HG03575 (cell line): Measurements from ENCODE around the gene JAG1.

Source experiments
- ATAC-seq: cut with Tn5 transposase; IDR thresholded peaks from one replicate; pipeline ENCODE4 v1.9.1; 2021; ENCODE audit not compliant: unreplicated experiment, insufficient number of reproducible peaks, low FRiP score; ENCODE audit errors: extremely low read depth

Gene JAG1

DNA sequence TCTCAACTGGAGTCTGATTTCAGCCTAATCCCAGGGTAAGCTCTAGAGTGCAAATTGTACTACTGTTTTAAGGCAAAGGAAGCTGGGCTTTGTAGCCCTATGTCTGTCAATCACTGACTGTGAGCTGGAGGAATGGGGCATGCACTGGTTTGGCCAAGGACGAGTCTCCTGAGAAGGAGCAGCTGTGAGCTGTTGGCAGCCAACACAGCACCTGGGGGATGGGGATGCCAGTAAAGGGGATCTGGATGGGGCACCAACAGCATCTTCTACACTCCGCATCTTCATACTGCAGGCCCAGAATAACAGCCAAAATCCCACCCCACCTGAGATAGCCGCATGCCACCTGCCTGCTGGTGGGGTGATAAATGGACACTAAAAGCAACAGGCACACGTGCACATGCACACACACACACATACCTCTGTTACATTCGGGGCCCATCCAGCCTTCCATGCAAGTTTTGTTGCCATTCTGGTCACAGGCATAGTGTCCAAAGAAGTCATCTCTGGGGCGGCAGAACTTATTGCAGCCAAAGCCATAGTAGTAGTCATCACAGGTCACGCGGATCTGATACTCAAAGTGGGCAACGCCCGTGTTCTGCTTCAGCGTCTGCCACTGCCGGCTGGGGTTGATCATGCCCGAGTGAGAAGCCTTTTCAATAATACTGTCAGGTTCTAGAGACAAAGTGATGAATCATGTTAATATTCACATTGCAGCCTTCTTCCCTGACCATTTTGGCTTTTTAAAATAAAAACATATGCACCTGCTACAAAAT, 15.6 kb downstream of the JAG1 start:
- no peak for ATAC-seq

DNA sequence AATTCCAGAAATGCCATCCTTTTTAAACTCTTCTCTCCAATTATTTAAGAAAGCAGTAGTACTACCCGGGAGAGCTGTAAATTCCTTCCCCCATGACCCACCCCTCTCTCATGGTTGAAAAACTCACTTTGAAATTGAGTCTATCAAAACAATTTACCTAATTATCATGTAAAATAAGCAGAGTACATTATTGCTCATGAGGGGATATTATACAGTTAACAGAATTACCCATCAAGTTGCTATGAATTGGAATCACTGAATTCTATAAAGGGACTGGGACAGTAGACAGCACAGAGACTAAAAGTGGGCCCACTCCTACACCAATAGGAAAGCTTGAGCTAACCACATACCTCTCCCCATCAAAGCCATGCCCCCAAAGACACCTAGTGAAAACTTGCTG, 16.3 kb downstream of the JAG1 start:
- no peak for ATAC-seq

DNA sequence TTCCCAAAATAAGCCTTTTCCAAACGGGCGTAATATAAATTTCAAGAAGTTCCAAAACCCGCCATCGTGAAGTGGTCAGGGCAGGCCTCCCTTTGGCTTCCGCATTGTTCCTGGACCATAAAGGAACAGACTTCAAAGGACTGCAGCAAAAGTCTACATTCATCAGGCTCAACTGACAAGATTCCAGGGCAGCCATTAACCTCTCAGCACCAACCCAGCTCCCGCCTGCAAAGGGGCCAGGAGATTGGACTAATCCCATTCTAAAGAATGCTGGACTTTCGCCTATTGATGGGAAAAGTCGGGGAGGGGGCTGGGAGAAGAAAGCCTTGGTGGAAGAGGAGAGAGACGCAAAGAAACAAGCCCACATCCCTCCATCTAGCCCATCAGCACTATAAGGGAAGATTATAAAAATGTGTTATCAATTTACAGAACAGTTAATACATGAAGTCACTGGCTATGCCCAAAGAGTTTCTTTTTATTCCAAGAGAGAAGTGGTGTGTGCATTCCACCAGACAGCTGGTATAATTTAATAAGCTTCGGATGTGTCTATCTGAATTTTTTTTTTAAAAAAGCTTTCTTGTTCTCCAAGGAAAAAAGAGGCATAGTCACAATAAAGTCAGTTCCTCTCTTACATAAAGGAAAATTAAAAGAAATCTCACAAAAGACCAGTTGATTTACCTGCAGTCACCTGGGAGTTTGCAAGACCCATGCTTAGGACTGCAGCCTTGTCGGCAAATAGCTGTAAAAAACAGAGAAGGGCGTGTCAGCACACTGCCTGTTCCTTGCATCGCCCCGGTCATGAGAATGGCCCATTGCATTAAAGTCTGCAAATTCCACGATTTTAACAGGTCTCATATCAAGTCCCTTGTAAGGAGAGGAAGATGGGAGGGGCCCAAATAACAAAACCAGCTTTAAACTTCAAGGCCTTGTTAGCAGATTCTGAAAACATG, 17.8 kb downstream of the JAG1 start:
- ATAC-seq = no peak

DNA sequence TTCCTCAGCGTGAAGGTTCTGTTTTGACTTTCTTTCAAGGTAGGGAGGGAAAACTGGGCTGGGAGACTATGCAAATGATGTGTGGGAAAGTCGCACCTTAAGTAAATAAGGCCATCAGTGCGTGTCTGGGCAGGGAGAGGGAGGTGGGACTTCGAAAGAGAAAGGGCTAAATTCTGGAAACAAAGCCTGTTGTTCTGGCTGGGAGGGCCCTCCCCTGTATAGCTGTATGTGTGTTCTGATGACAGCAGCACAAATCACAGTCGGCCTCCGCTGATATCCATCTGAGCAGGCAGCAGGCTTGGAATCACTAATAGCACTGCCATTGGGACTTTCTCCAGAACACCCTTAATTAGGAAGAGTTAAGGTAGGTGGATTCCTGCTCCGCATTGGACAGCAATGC, 19.2 kb downstream of the JAG1 start:
- peak; percentile 44 for ATAC-seq

DNA sequence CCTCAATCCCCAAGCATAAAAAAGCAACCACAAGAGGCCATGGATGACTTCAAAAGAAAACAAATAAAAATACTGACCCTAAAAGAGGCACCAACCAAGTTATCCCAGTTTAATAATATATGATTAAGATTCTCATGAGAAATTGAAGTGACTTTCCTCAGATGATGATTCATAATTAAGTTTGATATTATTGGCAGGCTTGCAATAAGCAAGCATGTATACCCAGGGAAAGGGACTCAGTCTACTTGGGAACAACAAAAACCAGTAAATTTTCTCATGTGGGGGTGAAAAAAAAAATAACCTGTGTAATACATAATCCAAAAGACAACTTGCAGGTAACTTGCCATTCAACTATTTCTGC, 19.6 kb downstream of the JAG1 start:
- ATAC-seq = no peak

DNA sequence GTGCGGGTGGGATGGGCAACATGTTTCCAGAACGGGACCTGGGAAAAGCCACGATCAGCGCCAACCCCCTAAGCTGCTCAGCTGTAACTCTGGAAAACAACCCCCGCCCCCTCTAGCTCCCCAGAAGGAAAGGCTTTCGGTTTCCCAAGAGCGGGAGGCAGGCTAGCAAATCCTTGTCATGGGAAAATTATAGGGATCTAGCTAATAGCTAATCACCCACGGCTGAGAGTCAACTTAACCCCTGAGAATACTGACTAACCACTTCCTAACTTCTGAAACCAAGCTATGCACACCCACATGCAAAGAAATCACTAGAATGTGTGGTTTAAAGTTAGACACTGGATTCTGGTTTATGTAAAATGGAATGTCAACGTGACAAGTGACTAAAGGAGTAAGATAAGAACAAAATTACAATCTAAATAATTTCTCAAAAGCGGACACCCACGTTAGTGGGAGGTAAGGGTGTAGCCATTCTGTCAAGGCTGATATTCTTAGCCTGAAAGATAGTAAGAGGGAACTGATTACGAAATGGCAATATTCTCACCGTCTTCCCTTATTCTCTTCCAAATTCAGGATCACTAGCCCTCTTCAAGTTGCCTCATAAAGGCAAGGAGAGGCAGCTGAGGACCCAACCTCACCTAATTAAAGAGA, 20.1 kb downstream of the JAG1 start:
- no peak for ATAC-seq

DNA sequence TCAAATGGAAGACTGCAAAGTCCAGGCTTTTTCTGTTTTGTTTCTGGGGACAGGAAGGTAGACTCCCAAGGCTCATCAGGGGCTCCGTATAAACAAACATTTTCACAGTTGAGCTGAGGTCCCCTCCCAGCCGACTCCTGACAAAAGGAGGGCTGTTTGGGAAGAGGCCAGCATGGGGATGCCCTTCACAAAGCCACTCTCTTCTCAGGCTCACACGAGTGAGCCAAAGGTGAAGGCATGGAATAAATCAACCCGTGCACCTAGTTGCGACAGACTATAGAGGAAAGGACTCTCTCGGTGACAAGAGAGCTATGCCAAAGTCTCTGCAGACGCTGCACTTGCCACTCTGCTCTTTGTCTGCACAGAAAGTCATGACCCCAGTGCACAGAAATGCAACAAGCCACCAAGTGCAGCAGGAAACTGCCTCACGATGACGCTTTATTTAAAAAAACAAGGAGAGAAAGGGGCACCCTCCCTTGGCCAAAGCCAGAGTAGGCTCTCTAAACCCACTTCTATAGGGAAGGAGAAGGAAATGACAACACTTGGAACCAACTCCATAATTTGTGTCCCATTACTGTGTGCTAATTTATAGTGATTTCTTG, 21.0 kb downstream of the JAG1 start:
- no peak for ATAC-seq

DNA sequence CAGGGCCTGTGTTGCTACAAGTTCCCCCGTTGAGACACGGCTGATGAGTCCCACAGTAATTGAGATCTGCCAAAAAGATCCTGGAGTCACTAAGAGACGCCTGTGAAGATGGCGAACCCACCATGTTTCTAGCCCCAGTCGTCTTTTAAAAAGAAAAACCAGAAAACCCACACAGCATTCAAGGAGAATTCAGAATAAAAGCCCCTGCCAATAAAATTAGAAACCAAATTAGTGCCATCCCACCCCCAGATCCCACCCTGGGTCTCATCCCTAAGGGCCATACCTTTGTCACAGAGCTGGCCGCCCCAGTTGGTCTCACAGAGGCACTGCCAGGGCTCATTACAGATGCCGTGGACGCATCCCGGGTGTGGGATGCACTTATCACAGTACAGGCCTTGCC, 21.6 kb downstream of the JAG1 start:
- no peak for ATAC-seq

DNA sequence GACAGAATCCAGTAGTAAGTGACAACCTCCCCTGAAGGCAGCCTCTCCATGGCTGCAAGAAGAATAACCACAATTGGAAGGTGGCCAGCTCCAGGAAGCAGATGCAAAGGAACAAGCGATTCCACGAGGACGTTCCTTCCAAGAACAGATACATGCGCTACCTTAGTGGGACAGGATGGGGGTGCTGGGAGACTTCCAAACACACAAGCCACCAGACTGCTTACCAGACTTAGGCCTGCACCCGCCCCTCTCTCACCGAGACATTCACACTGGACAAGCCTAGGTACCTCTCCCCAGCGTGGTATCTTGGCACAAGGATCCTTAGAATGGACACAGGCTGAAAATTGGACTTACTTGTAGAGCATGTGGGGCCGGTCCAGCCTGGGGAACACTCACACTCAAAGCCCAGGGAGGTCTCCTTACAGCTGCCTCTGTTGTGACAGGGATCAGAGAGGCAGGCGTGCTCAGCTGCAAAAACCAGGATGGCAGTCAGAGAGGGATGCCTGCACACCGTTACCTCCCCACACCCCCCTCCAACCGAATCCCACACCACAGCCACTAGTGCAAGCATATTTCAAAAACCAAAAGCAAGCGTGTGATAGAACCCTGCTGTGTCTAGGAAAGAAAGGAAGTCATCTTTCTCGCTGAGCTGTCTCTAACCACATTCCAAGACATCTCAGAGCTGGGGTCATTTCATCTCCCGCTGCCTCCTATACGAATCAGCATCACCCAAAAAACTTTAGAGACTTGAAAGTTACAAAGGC, 22.4 kb downstream of the JAG1 start:
- no peak for ATAC-seq

DNA sequence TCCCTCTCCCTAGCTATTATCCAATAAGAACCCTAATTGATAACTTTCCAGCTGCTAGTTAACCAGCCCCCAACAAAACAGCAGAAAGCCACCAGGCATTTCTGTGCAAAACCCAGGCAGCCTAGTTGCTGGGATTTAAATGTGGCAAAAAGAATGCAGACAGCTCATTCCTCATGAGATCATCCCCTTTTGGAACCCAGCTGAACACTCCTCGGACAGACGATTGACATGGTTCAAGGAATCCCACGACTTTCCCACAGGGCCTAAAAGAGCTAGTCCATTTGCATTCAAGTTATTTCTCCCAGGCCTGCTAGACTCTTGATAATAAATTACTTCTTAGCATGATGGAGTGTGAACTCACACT, 24.0 kb downstream of the JAG1 start:
- ATAC-seq = no peak

DNA sequence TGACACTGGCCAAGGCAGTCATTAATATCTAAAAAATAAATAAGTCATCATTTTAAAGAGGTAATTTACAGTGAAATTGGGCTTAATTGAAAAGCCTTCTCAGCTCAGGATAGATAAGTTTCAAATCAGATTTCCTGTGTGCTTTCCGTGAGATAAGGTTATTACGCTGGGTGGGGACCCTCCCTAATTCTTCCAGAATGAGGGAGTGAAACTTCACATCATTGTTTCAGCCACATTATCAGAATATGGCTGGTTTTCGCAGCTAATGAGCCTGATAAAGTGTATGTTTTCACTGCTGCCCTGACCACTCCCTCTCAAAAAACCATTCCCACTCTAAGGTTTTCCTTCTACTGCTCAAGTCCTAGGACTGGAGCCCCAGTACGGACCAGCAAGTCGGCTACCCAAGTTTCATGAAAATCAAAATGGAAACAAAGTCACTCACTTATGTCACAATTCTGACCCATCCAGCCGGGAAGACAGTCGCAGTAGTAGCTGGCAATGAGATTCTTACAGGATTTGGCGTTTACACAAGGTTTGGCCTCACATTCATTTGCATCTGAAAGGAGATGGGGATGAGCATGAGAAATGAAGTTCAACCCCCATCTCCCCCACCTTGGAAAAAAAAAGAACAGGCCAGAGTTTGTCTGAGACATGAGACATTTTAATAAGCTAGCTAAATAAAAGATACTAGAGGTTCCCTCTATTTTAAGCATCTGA, 24.6 kb downstream of the JAG1 start:
- no peak for ATAC-seq

DNA sequence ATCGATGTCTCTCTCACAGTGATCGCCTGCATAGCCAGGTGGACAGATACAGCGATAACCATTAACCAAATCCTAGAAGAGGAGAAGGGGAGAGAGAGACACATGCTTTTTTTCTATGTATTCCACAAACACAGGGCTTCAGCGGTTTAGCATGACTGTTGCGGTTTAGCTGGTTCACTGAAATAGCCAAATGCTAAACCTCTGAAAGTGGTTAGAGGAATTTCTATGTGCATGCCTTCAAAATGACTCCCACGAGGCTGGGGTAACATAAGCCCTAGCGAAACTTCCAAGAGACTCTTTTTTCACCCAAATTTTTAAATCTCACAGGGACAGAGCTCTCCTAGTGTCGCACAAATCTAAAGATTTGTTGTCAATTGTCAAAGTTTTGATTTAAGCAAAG, 25.1 kb downstream of the JAG1 start:
- ATAC-seq = no peak

DNA sequence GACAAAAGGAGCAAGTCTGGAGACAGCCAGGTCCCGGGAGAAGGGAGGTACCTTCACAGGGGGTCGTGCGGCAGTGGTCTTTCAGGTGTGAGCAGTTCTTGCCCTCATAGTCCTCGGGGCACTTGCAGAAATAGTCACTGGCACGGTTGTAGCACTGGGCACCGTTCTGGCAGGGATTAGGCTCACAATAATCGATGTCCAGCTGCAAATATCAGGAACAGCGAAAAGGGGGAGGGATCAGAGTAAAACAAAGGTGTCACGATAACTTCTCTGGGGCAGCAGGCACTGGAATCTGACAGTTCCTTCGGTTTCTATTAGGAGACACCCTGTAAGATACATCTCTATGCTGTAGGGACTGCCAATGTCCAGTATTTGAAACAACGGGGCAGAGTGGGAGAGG, 25.9 kb downstream of the JAG1 start:
- ATAC-seq = no peak

DNA sequence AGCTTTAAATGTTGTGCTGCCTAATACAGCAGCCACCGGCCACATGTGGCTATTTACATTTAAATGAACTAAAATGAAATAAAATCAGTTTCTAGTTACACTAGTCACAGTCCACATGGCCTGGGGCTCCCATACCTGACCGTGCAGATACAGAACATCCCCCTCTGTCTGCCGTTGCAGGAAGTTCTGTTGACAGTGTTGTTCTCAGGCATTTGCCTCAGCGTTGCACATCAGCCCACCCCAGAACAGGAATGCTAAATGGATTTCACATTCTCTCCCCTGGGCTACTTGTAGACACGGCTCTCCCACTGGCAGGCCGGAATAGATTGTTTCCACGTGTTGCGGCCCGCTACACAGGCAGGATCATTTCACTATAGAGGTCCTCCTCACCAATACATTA, 26.3 kb downstream of the JAG1 start:
- no peak for ATAC-seq

DNA sequence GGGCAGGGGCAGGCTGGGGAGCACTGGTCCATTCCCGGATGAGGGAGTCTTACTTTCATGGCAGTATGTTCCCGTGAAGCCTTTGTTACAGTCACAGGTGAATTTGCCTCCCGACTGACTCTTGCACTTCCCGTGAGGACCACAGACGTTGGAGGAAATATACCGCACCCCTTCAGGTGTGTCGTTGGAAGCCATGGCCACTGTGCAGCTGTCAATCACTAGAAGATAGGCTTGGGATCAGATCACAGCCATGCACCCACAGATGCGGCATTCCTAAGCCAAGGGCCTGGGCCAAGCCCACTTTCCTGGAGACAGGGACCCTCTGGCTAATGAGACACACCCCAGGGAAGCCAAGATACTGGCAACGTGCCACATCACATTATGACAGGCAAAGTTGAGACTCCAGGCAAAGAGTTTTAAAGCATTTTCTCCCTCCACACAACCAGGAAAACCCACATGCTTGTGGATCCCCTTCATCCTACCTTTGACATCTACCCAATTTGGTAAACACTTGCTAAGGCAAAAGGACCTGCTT, 26.8 kb downstream of the JAG1 start:
- no peak for ATAC-seq

DNA sequence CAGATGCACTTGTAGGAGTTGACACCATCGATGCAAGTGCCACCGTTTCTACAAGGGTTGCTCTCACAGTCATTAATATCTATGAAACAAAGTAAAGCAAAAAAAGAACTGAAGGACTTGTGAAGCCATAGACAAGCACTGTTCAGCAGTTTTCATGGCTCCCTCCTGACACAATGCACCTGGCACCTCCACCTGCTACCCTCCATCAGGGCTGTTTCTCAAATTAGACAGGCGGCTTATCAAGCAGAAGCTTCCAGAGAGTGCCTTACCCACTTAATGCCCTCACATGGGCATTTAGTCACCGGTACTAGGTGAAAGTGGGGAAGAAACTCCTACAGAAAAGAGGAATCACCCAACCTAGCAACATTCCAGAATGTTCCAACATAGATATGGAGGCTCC, 27.8 kb downstream of the JAG1 start:
- ATAC-seq = no peak

DNA sequence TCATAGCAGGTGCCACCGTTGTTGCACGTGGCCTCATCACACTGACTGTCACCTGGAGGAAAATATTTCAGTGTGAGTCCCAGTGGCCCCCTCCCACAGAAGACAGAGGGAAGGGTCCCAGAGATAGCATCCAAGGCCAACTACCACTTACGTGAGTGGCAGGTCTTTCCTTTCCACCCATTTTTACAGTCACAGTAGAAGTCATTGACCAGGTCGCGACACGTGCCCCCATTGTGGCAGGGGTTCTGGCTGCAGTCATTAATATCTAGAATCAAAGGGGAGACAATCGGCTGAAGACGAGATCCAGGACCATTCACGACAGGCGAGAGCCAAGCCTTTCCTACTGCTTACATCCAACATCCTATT, 28.6 kb downstream of the JAG1 start:
- ATAC-seq = no peak
